Measurements from ENCODE around the gene GALNT10. TPM values are rescaled to one million over a fixed set of nuclear protein-coding genes. Genes with fewer than 3 reads are reported as not detected.

GALNT10 gene
- polyA plus RNA-seq, 2 of the 4 experiments (the other 2 are of a cell fraction) = 110 to 156 TPM

DNA sequence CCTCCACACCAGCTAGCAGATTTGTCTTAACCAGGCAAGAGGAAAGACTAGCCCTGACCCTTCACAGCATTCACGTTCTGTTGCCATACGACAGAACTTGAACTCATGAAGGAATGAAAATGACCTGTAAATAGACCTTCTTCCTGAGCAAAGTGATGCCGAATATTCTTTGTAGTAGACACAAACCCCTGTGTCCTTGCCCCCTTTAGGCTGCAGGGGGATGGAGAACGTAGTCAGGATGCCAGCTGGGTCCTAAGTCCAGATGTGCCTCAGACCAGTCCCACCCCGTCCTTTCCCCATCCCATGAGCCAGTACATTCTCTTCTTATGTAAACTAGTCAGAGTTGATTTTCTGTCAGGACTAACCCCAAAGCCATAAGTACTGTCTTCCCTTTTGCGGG is 151.1 kb downstream of the GALNT10 start (continued):
- TF ChIP-seq, protein P1, sequence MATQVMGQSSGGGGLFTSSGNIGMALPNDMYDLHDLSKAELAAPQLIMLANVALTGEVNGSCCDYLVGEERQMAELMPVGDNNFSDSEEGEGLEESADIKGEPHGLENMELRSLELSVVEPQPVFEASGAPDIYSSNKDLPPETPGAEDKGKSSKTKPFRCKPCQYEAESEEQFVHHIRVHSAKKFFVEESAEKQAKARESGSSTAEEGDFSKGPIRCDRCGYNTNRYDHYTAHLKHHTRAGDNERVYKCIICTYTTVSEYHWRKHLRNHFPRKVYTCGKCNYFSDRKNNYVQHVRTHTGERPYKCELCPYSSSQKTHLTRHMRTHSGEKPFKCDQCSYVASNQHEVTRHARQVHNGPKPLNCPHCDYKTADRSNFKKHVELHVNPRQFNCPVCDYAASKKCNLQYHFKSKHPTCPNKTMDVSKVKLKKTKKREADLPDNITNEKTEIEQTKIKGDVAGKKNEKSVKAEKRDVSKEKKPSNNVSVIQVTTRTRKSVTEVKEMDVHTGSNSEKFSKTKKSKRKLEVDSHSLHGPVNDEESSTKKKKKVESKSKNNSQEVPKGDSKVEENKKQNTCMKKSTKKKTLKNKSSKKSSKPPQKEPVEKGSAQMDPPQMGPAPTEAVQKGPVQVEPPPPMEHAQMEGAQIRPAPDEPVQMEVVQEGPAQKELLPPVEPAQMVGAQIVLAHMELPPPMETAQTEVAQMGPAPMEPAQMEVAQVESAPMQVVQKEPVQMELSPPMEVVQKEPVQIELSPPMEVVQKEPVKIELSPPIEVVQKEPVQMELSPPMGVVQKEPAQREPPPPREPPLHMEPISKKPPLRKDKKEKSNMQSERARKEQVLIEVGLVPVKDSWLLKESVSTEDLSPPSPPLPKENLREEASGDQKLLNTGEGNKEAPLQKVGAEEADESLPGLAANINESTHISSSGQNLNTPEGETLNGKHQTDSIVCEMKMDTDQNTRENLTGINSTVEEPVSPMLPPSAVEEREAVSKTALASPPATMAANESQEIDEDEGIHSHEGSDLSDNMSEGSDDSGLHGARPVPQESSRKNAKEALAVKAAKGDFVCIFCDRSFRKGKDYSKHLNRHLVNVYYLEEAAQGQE (IDR thresholded peaks at IDR 0.05) = no peak
- no peak for TF ChIP-seq EHMT2 (IDR thresholded peaks at IDR 0.05; ENCODE audit: low read depth)
- no peak for TF ChIP-seq ZC3H11A (IDR thresholded peaks at IDR 0.05)
- no peak for TF ChIP-seq ZFP36 (IDR thresholded peaks at IDR 0.05; ENCODE audit: borderline replicate concordance, partially characterized antibody)

DNA sequence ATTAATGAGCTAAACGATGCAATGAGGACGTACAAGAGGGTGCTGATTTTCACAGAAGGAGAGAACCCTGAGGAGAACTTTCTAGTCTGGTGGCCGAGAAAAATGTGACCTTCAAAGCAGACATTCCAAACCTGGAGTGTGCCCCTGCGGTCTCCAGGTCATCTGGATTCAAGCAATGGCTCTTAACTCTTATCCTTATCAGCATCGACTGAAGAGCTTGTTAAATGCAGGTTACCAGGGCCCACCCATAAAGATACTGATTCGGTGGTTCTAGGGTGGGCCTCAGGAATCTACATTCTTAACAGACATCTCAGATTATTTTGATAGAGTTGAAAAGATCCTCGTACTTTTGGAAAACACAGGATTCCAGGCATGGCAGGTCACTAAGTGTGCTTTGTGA is 151.7 kb downstream of the GALNT10 start:
- WGBS (ENCODE audit: missing lambda C conversion rate) = 89% methylated on average over 7 of the region's 7 CpGs
- Histone ChIP-seq H3K4me1 (peaks cover 11% of the 10 kb centered on the region), H3K27ac (no peak overlapping the region), H3K4me2 (no peak overlapping the region), H3K4me3 (no peak overlapping the region), H3K9me3 (no peaks in the 10 kb centered on the region)
- ChIA-PET CTCF (no interaction called here), POLR2A (interaction anchor here (1.4 kb wide), 1 partner anchor 151 kb away, joined by 3 read pairs; the partner anchor contains the start of gene GALNT10)
- DNase-seq (ENCODE audit: low read depth in 1 of 2, low spot score in 1 of 2) = no peak
- FAIRE-seq = no peak
- no peak for TF ChIP-seq MAZ (IDR thresholded peaks at IDR 0.05; ENCODE audit: borderline replicate concordance, low read depth, low read length)
- ATAC-seq = no peak

DNA sequence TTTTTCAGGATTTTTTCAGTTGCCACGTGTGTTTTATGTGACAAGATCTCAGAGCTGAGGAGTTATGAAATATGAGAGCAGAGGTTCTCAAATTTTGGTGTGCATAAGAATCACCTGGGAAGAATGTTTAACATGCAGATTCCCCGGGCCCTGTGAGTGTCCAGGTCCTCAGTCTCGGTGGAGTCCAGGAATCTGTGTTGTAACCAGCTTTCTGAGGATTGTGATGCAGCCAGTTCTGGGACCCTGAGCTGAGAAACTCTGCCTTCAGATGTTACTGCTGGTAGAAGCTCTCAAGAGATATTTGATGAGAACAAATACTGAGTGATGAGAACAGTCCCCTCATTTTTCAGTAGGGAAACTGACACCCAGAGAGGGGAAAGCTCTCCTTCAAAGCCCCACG is 152.4 kb downstream of the GALNT10 start:
- no peak for DNase-seq (ENCODE audit: low read depth in 1 of 2, low spot score in 1 of 2)
- H3K9me3 ChIP-seq = no peaks in the 10 kb centered on the region
- POLR2A ChIA-PET = interaction anchor here (1.1 to 1.4 kb wide), 2 partner anchors 144 to 152 kb away, joined by 3 read pairs; partner anchors contain the start of gene GALNT10
- H3K4me2 ChIP-seq = no peak overlapping the region
- FAIRE-seq = no peak
- 80% methylated on average over 4 of the region's 4 CpGs for WGBS (ENCODE audit: missing lambda C conversion rate)
- CTCF ChIA-PET = no interaction called here
- TF ChIP-seq, protein P2, sequence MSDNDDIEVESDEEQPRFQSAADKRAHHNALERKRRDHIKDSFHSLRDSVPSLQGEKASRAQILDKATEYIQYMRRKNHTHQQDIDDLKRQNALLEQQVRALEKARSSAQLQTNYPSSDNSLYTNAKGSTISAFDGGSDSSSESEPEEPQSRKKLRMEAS (IDR thresholded peaks at IDR 0.05) = no peak
- no peak for TF ChIP-seq NR3C1 (IDR thresholded peaks at IDR 0.05)
- no peak for TF ChIP-seq ZFP36 (IDR thresholded peaks at IDR 0.05; ENCODE audit: borderline replicate concordance, partially characterized antibody)
- TF ChIP-seq, protein P3, sequence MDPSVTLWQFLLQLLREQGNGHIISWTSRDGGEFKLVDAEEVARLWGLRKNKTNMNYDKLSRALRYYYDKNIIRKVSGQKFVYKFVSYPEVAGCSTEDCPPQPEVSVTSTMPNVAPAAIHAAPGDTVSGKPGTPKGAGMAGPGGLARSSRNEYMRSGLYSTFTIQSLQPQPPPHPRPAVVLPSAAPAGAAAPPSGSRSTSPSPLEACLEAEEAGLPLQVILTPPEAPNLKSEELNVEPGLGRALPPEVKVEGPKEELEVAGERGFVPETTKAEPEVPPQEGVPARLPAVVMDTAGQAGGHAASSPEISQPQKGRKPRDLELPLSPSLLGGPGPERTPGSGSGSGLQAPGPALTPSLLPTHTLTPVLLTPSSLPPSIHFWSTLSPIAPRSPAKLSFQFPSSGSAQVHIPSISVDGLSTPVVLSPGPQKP (IDR thresholded peaks at IDR 0.05; ENCODE audit: low read depth, low read length) = no peak
- no peak for TF ChIP-seq NPAS2 (CRISPR knock-in tag; IDR thresholded peaks at IDR 0.05; ENCODE audit: borderline replicate concordance)
- TF ChIP-seq CEBPB (IDR thresholded peaks at IDR 0.05) = no peak
- no peak for TF ChIP-seq POLR2AphosphoS2 (conservative IDR thresholded peaks at IDR 0.05; ENCODE audit: low read length)
- no peak for TF ChIP-seq EHMT2 (IDR thresholded peaks at IDR 0.05; ENCODE audit: low read depth)
- TF ChIP-seq GATA3 (IDR thresholded peaks at IDR 0.05; ENCODE audit: borderline replicate concordance) = no peak
- no peak for TF ChIP-seq ZC3H11A (IDR thresholded peaks at IDR 0.05)
- TF ChIP-seq BHLHE40 (IDR thresholded peaks at IDR 0.05; ENCODE audit: low read depth, low read length) = no peak
- TF ChIP-seq RARB (CRISPR knock-in tag; IDR thresholded peaks at IDR 0.05) = no peak
- TF ChIP-seq, protein P4, sequence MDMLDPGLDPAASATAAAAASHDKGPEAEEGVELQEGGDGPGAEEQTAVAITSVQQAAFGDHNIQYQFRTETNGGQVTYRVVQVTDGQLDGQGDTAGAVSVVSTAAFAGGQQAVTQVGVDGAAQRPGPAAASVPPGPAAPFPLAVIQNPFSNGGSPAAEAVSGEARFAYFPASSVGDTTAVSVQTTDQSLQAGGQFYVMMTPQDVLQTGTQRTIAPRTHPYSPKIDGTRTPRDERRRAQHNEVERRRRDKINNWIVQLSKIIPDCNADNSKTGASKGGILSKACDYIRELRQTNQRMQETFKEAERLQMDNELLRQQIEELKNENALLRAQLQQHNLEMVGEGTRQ (IDR thresholded peaks at IDR 0.05) = no peak
- TF ChIP-seq, protein P5, sequence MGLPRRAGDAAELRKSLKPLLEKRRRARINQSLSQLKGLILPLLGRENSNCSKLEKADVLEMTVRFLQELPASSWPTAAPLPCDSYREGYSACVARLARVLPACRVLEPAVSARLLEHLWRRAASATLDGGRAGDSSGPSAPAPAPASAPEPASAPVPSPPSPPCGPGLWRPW (IDR thresholded peaks at IDR 0.05) = no peak
- no peak for TF ChIP-seq CBX2 (IDR thresholded peaks at IDR 0.05; ENCODE audit: borderline replicate concordance, low read depth)
- no peak for TF ChIP-seq FOSB (CRISPR knock-in tag; IDR thresholded peaks at IDR 0.05)
- TF ChIP-seq ZSCAN20 (CRISPR knock-in tag; IDR thresholded peaks at IDR 0.05) = no peak
- peaks cover 11% of the 10 kb centered on the region for H3K4me1 ChIP-seq
- no peak overlapping the region for H3K4me3 ChIP-seq
- no peak for ATAC-seq
- 0 out of 6 replicates have a peak overlapping the region, but pooled peaks of 1 of the 2 experiments have one; percentile 6 for H3K27ac ChIP-seq
